ENCODE data around the gene NPM1.

Gene NPM1

DNA sequence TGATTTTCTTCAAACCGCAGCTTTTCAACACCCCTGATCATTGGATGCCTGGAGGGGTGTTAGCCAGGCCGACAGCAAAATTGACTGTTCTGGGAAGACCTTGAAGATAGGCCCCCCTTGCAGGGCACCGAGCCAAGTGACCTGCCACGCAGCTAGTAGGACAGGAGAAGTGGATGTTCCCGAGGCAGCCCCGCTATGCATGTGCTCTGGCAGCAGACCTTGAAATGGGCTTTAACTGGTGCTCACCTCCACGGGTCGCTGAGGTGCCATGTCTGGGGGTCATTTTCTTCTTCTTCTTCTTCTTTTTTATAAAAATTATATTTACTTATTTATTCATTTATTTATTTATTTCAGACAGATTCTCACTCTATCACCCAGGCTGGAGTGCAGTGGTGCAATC lies 44.4 kb downstream of the NPM1 start:
- DNase-seq (ENCODE audit: low spot score): peak; percentile 54
- TF ChIP-seq, protein P1, sequence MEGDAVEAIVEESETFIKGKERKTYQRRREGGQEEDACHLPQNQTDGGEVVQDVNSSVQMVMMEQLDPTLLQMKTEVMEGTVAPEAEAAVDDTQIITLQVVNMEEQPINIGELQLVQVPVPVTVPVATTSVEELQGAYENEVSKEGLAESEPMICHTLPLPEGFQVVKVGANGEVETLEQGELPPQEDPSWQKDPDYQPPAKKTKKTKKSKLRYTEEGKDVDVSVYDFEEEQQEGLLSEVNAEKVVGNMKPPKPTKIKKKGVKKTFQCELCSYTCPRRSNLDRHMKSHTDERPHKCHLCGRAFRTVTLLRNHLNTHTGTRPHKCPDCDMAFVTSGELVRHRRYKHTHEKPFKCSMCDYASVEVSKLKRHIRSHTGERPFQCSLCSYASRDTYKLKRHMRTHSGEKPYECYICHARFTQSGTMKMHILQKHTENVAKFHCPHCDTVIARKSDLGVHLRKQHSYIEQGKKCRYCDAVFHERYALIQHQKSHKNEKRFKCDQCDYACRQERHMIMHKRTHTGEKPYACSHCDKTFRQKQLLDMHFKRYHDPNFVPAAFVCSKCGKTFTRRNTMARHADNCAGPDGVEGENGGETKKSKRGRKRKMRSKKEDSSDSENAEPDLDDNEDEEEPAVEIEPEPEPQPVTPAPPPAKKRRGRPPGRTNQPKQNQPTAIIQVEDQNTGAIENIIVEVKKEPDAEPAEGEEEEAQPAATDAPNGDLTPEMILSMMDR (IDR thresholded peaks at IDR 0.05): no peak
- no peak overlapping the region for H3K27ac ChIP-seq
- H3K4me3 ChIP-seq: no peak overlapping the region

DNA sequence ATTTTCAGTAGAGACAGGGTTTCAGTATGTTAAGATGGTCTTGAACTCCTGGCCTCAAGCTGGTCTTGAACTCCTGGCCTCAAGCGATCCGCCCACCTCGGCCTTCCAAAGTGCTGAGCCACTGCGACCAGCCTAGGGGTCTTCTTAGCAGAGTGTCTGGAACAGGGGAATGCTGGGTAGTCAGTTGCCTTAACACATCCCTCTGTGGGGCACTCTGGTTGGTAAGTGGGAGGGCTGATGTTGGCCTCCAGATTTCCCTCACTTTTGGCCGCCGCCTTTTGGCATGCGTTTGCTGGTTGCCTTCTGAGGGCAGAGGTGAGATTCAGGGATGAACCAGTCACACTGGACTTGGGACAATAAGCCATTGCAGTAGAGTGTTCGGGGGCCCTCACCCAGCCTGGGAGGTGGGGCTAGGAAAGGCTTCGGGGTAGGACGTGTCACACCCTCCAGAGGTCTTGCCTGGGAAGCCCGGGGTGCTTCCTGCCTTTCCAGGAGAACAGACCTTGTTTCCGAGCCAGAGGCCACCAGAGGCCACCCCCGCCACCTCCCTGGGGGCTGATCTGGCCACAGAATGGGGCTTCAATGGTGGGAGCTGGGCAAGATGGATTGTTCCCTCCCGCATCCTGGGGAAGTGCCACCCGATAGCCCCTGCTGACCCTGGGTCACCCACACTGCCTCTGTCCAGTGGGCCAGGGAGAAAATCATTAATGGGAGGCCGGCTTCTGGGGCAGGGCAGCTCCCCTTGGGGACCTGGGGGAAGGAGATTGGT lies 45.1 kb downstream of the NPM1 start:
- TF ChIP-seq, protein P1 (IDR thresholded peaks at IDR 0.05): no peak
- Histone ChIP-seq H3K27ac (no peak overlapping the region), H3K4me3 (no peak overlapping the region)
- peak; percentile 63 for DNase-seq (ENCODE audit: low spot score)

DNA sequence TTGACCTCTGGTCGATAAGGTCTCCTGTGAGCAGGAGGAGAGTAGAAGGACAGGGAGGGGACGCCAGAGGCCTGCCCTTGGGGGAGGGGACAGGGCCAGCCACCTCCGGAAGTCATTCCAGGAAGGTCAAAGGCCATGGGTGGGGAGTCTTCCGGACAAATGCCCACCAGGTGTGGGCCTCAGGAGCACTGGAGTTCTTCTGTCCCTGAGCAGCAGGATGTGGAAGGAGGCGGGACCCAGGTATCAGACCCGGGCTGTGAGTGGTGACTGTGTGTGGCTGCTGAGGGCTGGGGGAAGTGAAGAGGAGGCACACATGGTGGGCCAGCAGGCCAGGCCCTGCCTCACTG lies 45.7 kb downstream of the NPM1 start:
- DNase-seq (ENCODE audit: low spot score): no peak
- H3K27ac ChIP-seq: no peak overlapping the region
- TF ChIP-seq, protein P1 (IDR thresholded peaks at IDR 0.05): no peak
- no peak overlapping the region for H3K4me3 ChIP-seq

DNA sequence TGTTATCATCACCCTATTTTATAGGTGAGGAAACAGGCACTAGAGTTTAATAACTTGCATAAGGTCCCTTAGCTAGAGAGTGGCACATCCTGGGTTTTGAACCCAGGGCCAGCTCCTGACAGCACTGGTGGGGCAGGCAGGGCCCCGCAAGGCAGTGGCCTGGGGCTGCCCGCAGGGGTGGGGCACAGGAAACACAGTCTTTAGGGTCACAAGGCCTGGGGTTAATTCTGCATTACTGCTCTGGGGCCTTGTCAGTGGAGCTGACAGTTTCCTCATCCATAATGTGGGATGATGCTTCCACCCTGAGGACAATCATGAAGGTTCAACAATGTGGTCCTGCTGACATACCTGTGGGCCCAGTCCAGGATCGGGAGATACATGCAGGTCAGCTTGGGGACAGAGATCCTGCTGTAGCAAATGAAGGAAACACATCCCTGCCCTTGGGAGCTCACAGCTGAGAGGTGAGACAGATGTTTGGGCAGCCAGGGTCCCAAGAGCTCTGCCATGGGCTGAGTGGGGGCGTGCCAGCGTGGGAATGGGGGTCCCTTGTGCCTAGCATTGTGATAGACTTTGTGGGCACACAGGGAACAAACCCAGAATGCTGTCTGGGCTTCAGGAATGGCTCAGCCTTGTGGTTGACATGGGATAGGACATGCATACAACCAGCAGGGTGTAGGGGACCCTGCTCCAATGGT lies 46.5 kb downstream of the NPM1 start:
- H3K27ac ChIP-seq: no peak overlapping the region
- DNase-seq (ENCODE audit: low spot score): no peak
- TF ChIP-seq, protein P1 (IDR thresholded peaks at IDR 0.05): no peak
- H3K4me3 ChIP-seq: no peak overlapping the region

DNA sequence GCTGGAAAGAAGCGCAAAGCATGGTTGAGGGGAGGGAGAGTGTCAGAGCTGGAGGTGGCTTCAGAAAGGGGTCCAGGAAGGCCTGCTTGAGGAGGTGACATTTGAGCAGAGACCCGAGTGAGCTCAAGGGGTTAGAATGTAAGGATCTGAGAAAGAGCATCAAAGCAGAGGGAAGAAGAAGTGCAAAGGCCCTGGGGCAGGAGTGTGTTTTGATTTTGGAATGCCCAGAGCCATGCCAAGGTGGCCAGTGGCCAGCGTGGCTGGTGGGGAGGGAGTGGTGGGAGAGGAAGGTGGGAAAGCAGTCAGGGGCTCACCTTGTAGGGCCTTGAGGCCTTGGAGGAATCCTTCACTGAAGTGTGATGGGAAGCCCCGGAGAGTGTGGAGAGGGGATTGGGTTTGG lies 47.2 kb downstream of the NPM1 start:
- TF ChIP-seq, protein P1 (IDR thresholded peaks at IDR 0.05): no peak
- H3K27ac ChIP-seq: no peak overlapping the region
- H3K4me3 ChIP-seq: no peak overlapping the region
- no peak for DNase-seq (ENCODE audit: low spot score)

DNA sequence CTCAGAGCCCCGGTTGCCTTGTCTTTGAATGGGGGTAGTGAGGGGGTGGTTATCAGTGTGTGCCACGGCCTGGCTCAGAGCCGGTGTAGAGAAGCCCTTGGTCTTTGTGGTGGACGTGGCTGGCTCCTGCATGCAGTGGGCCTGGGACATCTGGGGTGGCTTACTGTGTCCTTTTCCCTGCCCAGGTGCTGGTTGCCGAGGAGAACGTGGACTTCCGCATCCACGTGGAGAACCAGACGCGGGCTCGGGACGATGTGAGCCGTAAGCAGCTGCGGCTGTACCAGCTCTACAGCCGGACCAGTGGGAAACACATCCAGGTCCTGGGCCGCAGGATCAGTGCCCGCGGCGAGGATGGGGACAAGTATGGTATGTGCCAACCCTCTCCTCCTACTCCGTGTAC lies 48.3 kb downstream of the NPM1 start:
- Histone ChIP-seq H3K27ac (no peak overlapping the region), H3K4me3 (no peak overlapping the region)
- TF ChIP-seq, protein P1 (IDR thresholded peaks at IDR 0.05): no peak
- no peak for DNase-seq (ENCODE audit: low spot score)

DNA sequence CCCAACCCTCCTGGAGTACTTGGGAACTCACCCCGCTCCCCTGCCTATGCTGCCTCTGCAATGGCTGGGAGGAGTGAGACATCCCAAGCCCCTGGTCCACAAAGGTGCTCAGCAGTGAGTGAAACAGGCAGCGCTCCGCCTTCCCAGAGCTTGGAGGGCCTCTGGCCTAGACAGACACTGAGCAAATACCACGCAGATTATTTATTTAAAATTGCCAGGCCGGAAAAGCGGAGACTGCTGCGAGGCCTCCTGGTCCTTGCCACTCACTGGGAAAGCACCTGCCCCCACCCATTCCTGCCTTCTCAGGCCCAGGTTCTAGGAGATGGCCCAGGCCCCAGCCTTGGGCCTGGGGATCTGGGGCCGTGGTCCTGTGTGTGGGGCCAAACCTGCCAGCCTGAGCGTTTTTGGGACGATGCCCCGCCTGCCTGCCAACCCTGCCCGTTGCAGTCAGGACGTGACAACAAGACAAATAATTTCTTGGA lies 49.2 kb downstream of the NPM1 start:
- DNase-seq (ENCODE audit: low spot score): no peak
- TF ChIP-seq, protein P1 (IDR thresholded peaks at IDR 0.05): no peak
- no peak overlapping the region for H3K4me3 ChIP-seq
- H3K27ac ChIP-seq: no peak overlapping the region
